PC-9 (cell line): ENCODE results near the gene ZNF319. TPM values are rescaled to one million over a fixed set of nuclear protein-coding genes. Genes with fewer than 3 reads are reported as not detected.

ENCODE experiments used
- BruUV-seq: library from RNA; stranded (reverse); fragments of 400-500 nt; replicated peaks from 2 replicates; lab custom pipeline; 2021; lab: Mats Ljungman, UMichigan
- CTCF ChIA-PET: fragments of 300-600 bp; sonication (Branson Sonifier 250); formaldehyde crosslinking; loops from one replicate; lab custom pipeline; 2022; ENCODE audit warnings: antibody characterized with exemption; lab: Charles Lee
- POLR2A ChIA-PET: fragments of 300-600 bp; sonication (Branson Sonifier 250); formaldehyde crosslinking; loops from one replicate; lab custom pipeline; 2022; ENCODE audit warnings: antibody characterized with exemption; ENCODE audit not compliant: unreplicated experiment; lab: Charles Lee
- DNase-seq, 2 experiments: peaks; one replicate each; pipeline versions ENCODE4 v3.0.0 to v3.0.0-alpha.2; 2015 to 2022; ENCODE audit warnings: mixed read lengths in 1 of 2
- H2AFZ ChIP-seq: fragments of 200-600 bp; sonication (generic); 2 replicates; pipeline ENCODE4 v1.8.1; 2017; ENCODE audit warnings: antibody characterized with exemption
- H3F3A ChIP-seq: fragments of 200-600 bp; sonication (generic); 2 replicates; pipeline ENCODE4 v1.8.1; 2017; ENCODE audit warnings: antibody characterized with exemption, mild to moderate bottlenecking, low read depth; ENCODE audit not compliant: insufficient read depth
- H3K27ac ChIP-seq: fragments of 200-600 bp; sonication (generic); 2 replicates; pipeline ENCODE4 v1.6.1; 2016; ENCODE audit warnings: mixed run types
- H3K27me3 ChIP-seq: fragments of 200-600 bp; sonication (generic); 2 replicates; pipeline ENCODE4 v1.6.1; 2016; ENCODE audit warnings: low read depth, mixed run types; ENCODE audit not compliant: insufficient read depth
- H3K36me3 ChIP-seq: fragments of 200-600 bp; sonication (generic); 2 replicates; pipeline ENCODE4 v1.6.1; 2016; ENCODE audit warnings: low read depth, mixed run types
- H3K4me1 ChIP-seq: fragments of 200-600 bp; sonication (generic); replicated peaks from 2 replicates; pipeline ENCODE4 v1.6.1; 2016; ENCODE audit warnings: mixed run types; ENCODE audit not compliant: insufficient read depth
- H3K4me2 ChIP-seq: fragments of 200-600 bp; sonication (generic); 2 replicates; pipeline ENCODE4 v1.6.1; 2017; ENCODE audit warnings: mixed run types
- H3K4me3 ChIP-seq: fragments of 200-600 bp; sonication (generic); 2 replicates; pipeline ENCODE4 v1.6.1; 2016; ENCODE audit warnings: mixed run types
- H3K79me2 ChIP-seq: fragments of 200-600 bp; sonication (generic); 2 replicates; pipeline ENCODE4 v1.6.1; 2017; ENCODE audit warnings: low read depth, mixed run types
- H3K9me2 ChIP-seq: fragments of 200-600 bp; sonication (generic); 2 replicates; pipeline ENCODE4 v1.8.1; 2017; ENCODE audit warnings: mild to moderate bottlenecking; ENCODE audit not compliant: insufficient read depth
- H3K9me3 ChIP-seq: fragments of 200-600 bp; sonication (generic); 2 replicates; pipeline ENCODE4 v1.8.1; 2016; ENCODE audit warnings: low read depth; ENCODE audit not compliant: insufficient read depth
- H4K20me1 ChIP-seq: fragments of 200-600 bp; sonication (generic); 2 replicates; pipeline ENCODE4 v1.8.1; 2017; ENCODE audit not compliant: insufficient read depth
- EZH2 ChIP-seq: fragments of 200-600 bp; sonication (generic); IDR thresholded peaks from 2 replicates; pipeline ENCODE4 v1.8.0; 2017; ENCODE audit warnings: antibody characterized with exemption, low read depth
- intact Hi-C: fragments of 100-400 bp; cut with micrococcal nuclease; formaldehyde crosslinking; loops from one replicate; pipeline ENCODE4 v1.10.0; 2022; ENCODE audit not compliant: unreplicated experiment
- total RNA-seq: library from RNA; stranded (reverse); gene quantifications from 2 replicates; pipeline ENCODE4 v1.2.3, GENCODE V29; 2021
- TF ChIP-seq, protein P1 (sequence below): fragments of 200-600 bp; sonication (generic); conservative IDR thresholded peaks from 2 replicates; pipeline ENCODE4 v1.6.1; 2017; ENCODE audit warnings: mixed run types, antibody characterized with exemption, mild to moderate bottlenecking, moderate library complexity

Gene ZNF319
- total RNA-seq, 1 experiment from 2014 or later: 11.0 TPM

DNA sequence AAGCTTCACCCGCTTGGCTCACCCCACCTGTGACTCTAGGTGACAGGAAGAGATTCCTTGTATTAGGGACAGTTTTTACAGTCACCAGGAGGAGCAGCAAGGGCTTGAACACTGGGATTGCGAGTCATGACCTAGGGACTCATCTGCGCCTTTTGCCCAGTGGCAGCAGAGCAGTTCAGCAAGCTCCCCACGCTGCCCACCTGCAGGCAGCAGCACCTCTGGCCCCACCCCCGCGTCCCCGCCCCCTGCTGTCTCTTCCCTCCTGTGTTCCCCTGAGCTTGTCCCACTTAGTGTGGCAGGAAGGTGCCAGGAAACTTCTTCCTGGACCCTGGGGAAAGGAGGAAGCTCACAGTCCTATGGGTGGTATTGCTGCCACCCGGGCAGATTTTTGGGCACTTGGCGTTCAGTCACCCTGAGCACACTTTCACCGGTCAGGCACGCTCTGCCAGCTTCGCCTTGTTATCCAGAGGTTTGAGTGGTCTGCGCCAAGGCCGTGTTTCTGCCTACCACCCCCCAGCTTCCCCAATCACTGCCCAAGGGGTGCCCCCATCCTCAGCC is 33.7 kb upstream of the ZNF319 start:
- CTCF ChIA-PET: no interaction called here
- no peak overlapping the region for H2AFZ ChIP-seq
- no TSS peak for BruUV-seq
- no peak overlapping the region for H3K27ac ChIP-seq
- H3K4me1 ChIP-seq: no peaks in the 10 kb centered on the region
- H4K20me1 ChIP-seq: peaks cover 5% of the 10 kb centered on the region; the same call in 1 of the 2 replicates
- no peaks in the 10 kb centered on the region for H3K36me3 ChIP-seq
- TF ChIP-seq EZH2: no peak
- TF ChIP-seq, protein P1, sequence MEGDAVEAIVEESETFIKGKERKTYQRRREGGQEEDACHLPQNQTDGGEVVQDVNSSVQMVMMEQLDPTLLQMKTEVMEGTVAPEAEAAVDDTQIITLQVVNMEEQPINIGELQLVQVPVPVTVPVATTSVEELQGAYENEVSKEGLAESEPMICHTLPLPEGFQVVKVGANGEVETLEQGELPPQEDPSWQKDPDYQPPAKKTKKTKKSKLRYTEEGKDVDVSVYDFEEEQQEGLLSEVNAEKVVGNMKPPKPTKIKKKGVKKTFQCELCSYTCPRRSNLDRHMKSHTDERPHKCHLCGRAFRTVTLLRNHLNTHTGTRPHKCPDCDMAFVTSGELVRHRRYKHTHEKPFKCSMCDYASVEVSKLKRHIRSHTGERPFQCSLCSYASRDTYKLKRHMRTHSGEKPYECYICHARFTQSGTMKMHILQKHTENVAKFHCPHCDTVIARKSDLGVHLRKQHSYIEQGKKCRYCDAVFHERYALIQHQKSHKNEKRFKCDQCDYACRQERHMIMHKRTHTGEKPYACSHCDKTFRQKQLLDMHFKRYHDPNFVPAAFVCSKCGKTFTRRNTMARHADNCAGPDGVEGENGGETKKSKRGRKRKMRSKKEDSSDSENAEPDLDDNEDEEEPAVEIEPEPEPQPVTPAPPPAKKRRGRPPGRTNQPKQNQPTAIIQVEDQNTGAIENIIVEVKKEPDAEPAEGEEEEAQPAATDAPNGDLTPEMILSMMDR: no peak
- H3K9me2 ChIP-seq: no peaks in the 10 kb centered on the region
- H3K27me3 ChIP-seq: no peaks in the 10 kb centered on the region
- no peak overlapping the region for H3K4me3 ChIP-seq
- 0 out of 2 replicates have a peak, but pooled peaks cover 5% of the 10 kb centered on the region for H3K79me2 ChIP-seq
- H3F3A ChIP-seq: no peaks in the 10 kb centered on the region
- POLR2A ChIA-PET: no interaction called here
- H3K9me3 ChIP-seq: no peaks in the 10 kb centered on the region
- intact Hi-C loops: no loop called here
- peak in 1 of 2 experiments; percentile 6 for DNase-seq
- no peak overlapping the region for H3K4me2 ChIP-seq

DNA sequence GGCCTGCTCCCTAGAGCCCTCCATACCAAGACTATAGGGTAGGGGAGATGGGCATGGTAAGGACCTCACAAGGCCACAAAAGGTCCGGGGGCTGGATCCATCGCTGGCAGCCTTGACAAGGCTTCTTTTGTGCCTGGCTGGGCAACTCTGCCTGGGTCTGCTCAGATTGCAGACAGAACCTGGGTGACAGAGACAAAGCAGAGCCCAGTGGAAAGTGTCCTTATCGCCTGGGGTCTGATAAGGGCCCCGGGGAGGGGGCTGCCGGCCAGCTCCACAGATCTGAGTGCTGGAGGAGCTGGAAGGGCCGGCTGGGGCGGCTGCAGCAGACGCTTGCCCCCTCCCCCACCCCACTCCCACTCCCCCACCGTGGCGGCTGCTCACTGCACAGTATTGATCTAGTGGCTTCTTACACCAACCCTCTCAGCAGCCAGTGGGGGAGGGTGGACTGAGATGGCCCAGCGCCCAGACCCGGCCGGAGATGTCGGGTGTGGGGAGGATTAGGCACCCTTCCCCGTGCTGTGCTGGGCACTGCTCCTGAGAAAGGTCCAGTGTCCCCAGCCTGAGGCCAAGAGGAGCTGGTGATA is 32.3 kb upstream of the ZNF319 start:
- TF ChIP-seq, protein P1: no peak
- no peak for TF ChIP-seq EZH2
- H2AFZ ChIP-seq: no peak overlapping the region
- no peaks in the 10 kb centered on the region for H3K9me2 ChIP-seq
- no peak overlapping the region for H3K27ac ChIP-seq
- H4K20me1 ChIP-seq: peaks cover 9% of the 10 kb centered on the region; the same call in 1 of the 2 replicates
- H3K9me3 ChIP-seq: no peaks in the 10 kb centered on the region
- no peak overlapping the region for H3K4me3 ChIP-seq
- H3K27me3 ChIP-seq: no peaks in the 10 kb centered on the region
- CTCF ChIA-PET: no interaction called here
- H3K79me2 ChIP-seq: 0 out of 2 replicates have a peak, but pooled peaks cover 8% of the 10 kb centered on the region
- DNase-seq: peak in 1 of 2 experiments; percentile 12
- intact Hi-C loops: no loop called here
- no peaks in the 10 kb centered on the region for H3K36me3 ChIP-seq
- BruUV-seq: no TSS peak
- POLR2A ChIA-PET: no interaction called here
- H3F3A ChIP-seq: peaks cover 2% of the 10 kb centered on the region; the same call in 1 of the 2 replicates
- peaks cover 4% of the 10 kb centered on the region; the same call in 1 of the 2 replicates for H3K4me1 ChIP-seq
- no peak overlapping the region for H3K4me2 ChIP-seq

DNA sequence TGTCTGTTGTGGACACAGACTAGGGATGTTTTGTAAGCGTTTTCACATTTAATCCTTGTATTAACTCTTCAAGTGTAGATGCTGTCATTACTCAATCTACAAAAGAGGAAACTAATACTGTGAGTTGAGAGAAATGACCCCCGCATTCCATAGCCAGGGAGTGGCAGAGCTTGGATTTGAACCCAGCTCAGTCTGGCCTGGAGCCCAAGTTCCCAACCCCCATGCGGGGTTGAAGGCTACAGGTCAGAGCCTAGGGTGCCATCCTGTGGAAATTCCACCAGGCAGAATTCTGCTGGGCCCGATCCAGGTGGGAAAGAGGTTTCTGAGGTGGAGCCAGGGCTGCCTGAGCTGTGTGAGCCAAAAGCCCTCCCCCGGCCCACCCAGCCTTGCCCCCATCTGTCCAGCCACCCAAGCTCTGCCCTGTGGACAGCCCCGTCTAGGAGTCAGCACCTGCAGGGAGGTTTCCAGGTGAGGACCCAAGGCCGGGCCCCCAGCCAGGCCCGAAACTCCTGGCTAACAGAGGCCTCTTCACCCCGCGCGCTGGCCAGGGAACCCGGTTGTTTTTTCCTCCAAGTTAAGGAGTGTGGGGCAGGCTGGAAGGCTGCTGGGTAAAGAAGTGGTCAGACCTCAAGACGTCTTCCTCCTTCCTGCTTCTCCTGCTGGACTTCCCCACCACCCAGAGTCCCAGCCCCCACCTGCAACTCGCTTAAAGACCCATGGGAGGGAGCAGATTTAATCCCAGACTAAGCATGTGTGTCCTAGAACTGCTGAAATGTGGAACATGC is 30.7 kb upstream of the ZNF319 start:
- CTCF ChIA-PET: no interaction called here
- no TSS peak for BruUV-seq
- intact Hi-C loops: no loop called here

More for the DNA sequence above, 30.7 kb upstream of the ZNF319 start:
- Histone ChIP-seq H3K9me2 (no peaks in the 10 kb centered on the region), H3K9me3 (no peaks in the 10 kb centered on the region), H3K4me3 (no peak overlapping the region), H3K27ac (no peak overlapping the region), H3K36me3 (no peaks in the 10 kb centered on the region), H3K79me2 (0 out of 2 replicates have a peak, but pooled peaks cover 15% of the 10 kb centered on the region), H3K4me1 (peaks cover 6% of the 10 kb centered on the region; the same call in 1 of the 2 replicates), H3K4me2 (no peak overlapping the region), H3F3A (peaks cover 4% of the 10 kb centered on the region; the same call in 1 of the 2 replicates), H2AFZ (no peak overlapping the region), H4K20me1 (peaks cover 10% of the 10 kb centered on the region; the same call in 1 of the 2 replicates), H3K27me3 (no peaks in the 10 kb centered on the region)
- DNase-seq: peak in 1 of 2 experiments; percentile 28
- POLR2A ChIA-PET: no interaction called here
- TF ChIP-seq, protein P1: no peak
- TF ChIP-seq EZH2: no peak
